OCI-LY1 (cell line): ENCODE data around the gene RASGRF2.

ENCODE experiments used
- CTCF ChIP-seq: fragments of 200-600 bp; sonication (generic), shearing (Covaris generic); IDR thresholded peaks from 2 replicates; pipeline ENCODE4 v1.5.1; 2017; ENCODE audit warnings: mild to moderate bottlenecking, antibody characterized with exemption, low read length, moderate library complexity, mixed read lengths
- EZH2 ChIP-seq: fragments of 200-600 bp; sonication (generic), shearing (Covaris generic); IDR thresholded peaks from 2 replicates; pipeline ENCODE4 v1.8.0; 2017; ENCODE audit warnings: borderline replicate concordance, mixed run types, mild to moderate bottlenecking, antibody characterized with exemption, low read length, moderate library complexity, mixed read lengths

- no peak for TF ChIP-seq EZH2
- no peak for TF ChIP-seq CTCF
Observed at GRCh38 chr5:80930940-80931339, 29.2 kb upstream of the RASGRF2 start.
